DMS 273 treated with DMSO at 0.1 percent for 48 hours (cell line): ENCODE results near the gene WDR47.
"Not testable (repeated sequence)": the region's sequence is repeated elsewhere in the genome, so short reads cannot be mapped to it uniquely, and the experiment has no call there.

Experiments used
- DNase-seq: peaks from one replicate; lab custom pipeline; 2025; lab: John Stamatoyannopoulos, UW

WDR47 gene

GRCh38 chr1:108962681-108963051 lies 79.2 kb downstream of the WDR47 start:
- no peak for DNase-seq

GRCh38 chr1:108961752-108962486 lies 80.0 kb downstream of the WDR47 start:
- no peak for DNase-seq

- no peak for DNase-seq
These were observed 80.7 kb downstream of the WDR47 start for GRCh38 chr1:108961198-108961597.

- DNase-seq: no peak
These were observed 81.2 kb downstream of the WDR47 start for GRCh38 chr1:108960719-108961118.

GRCh38 chr1:108957888-108958287 lies 84.0 kb downstream of the WDR47 start:
- no peak for DNase-seq

GRCh38 chr1:108955881-108956280 lies 86.0 kb downstream of the WDR47 start:
- DNase-seq: peak; percentile 54

- no peak for DNase-seq
These were observed 86.8 kb downstream of the WDR47 start for GRCh38 chr1:108955111-108955510.

GRCh38 chr1:108953452-108953851 lies 88.5 kb downstream of the WDR47 start:
- no peak for DNase-seq

GRCh38 chr1:108951242-108951641 lies 90.7 kb downstream of the WDR47 start:
- DNase-seq: no peak

- DNase-seq: no peak
These were observed 92.9 kb downstream of the WDR47 start for GRCh38 chr1:108949044-108949443.

- DNase-seq: no peak
These were observed 93.9 kb downstream of the WDR47 start for GRCh38 chr1:108947871-108948525.

GRCh38 chr1:108936170-108936569 lies 105.7 kb downstream of the WDR47 start:
- DNase-seq: no peak

GRCh38 chr1:108933944-108934343 lies 108.0 kb downstream of the WDR47 start:
- DNase-seq: no peak

- not testable (repeated sequence) for DNase-seq
These were observed 114.3 kb downstream of the WDR47 start for GRCh38 chr1:108927565-108927964.

- DNase-seq: no peak
These were observed 116.0 kb downstream of the WDR47 start for GRCh38 chr1:108925920-108926319.
